Measurements from ENCODE around the gene PAXX. TPM values are rescaled to one million over a fixed set of nuclear protein-coding genes. Genes with fewer than 3 reads are reported as not detected.

Gene PAXX
- total RNA-seq, 2 experiments from 2014 or later = 75.9 to 76.8 TPM

GRCh38 chr9:136981588-136982231 lies 10.5 kb upstream of the PAXX start:
- CTCF ChIA-PET = no interaction called here
- H3K27ac Mint-ChIP-seq = no peak overlapping the region
- H3K36me3 Mint-ChIP-seq (ENCODE audit: low read depth) = no peaks in the 10 kb centered on the region
- H3K4me3 Mint-ChIP-seq = no peak overlapping the region
- H3K9me3 Mint-ChIP-seq = no peaks in the 10 kb centered on the region
- DNase-seq = no peak
- H3K27me3 Mint-ChIP-seq (ENCODE audit: low read depth) = peaks cover 19% of the 10 kb centered on the region
- intact Hi-C loops (cut with micrococcal nuclease) = no loop called here
- H3K4me1 Mint-ChIP-seq (ENCODE audit: low read depth) = peaks cover 2% of the 10 kb centered on the region

- Mint-ChIP-seq H3K4me1 (ENCODE audit: low read depth) (peaks cover 1% of the 10 kb centered on the region), H3K9me3 (no peaks in the 10 kb centered on the region), H3K4me3 (no peak within 1 kb of the TSS), H3K36me3 (ENCODE audit: low read depth) (no peaks in the 10 kb centered on the region), H3K27me3 (ENCODE audit: low read depth) (peaks cover 21% of the 10 kb centered on the region), H3K27ac (no peak within 1 kb of the TSS)
- intact Hi-C loops (cut with micrococcal nuclease) = no loop called here
- no peak for DNase-seq
- CTCF ChIA-PET = no interaction called here
Measured at GRCh38 chr9:136982232-136983051, 9.8 kb upstream of the PAXX start, which contains the start of gene LCNL1. Gene LCNL1 (plus strand): TSS chr9:136982993. CDS start chr9:136983587, 594 bp downstream.

DNA sequence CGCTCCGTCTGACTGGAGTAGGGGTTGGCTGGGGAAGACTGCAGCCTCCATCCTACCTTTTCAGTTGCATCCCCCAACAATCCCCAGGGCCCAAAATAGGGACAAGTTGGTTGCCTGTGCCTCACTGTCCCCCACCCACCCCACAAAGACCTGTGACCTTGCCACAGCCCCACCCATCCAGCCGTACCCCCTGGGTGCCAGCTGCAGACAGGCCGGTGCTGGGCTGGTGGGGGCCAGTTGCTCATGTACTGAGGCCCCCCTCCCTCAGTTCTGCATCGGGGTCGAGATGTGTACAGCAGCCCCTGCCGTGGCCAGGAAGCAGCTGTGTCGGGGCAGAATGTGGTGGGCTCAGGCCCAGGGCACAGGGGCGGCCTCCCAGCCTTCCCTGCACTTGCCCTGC lies 9.1 kb upstream of the PAXX start:
- peaks cover 21% of the 10 kb centered on the region for H3K27me3 Mint-ChIP-seq (ENCODE audit: low read depth)
- H3K4me1 Mint-ChIP-seq (ENCODE audit: low read depth) = no peaks in the 10 kb centered on the region
- no peaks in the 10 kb centered on the region for H3K36me3 Mint-ChIP-seq (ENCODE audit: low read depth)
- CTCF ChIA-PET = no interaction called here
- H3K27ac Mint-ChIP-seq = no peak overlapping the region
- DNase-seq = no peak
- no peak overlapping the region for H3K4me3 Mint-ChIP-seq
- H3K9me3 Mint-ChIP-seq = no peaks in the 10 kb centered on the region
- intact Hi-C loops (cut with micrococcal nuclease) = no loop called here

- intact Hi-C loops (cut with micrococcal nuclease) = no loop called here
- Mint-ChIP-seq H3K36me3 (ENCODE audit: low read depth) (no peaks in the 10 kb centered on the region), H3K9me3 (no peaks in the 10 kb centered on the region), H3K27ac (no peak overlapping the region), H3K4me3 (no peak overlapping the region), H3K27me3 (ENCODE audit: low read depth) (peaks cover 21% of the 10 kb centered on the region), H3K4me1 (ENCODE audit: low read depth) (no peaks in the 10 kb centered on the region)
- CTCF ChIA-PET = no interaction called here
- no peak for DNase-seq
Measured at GRCh38 chr9:136983656-136984314, 8.4 kb upstream of the PAXX start.

- no peaks in the 10 kb centered on the region for H3K9me3 Mint-ChIP-seq
- H3K27ac Mint-ChIP-seq = no peak overlapping the region
- H3K36me3 Mint-ChIP-seq (ENCODE audit: low read depth) = no peaks in the 10 kb centered on the region
- no peak for DNase-seq
- H3K27me3 Mint-ChIP-seq (ENCODE audit: low read depth) = peaks cover 21% of the 10 kb centered on the region
- no peaks in the 10 kb centered on the region for H3K4me1 Mint-ChIP-seq (ENCODE audit: low read depth)
- CTCF ChIA-PET = no interaction called here
- H3K4me3 Mint-ChIP-seq = no peak overlapping the region
- intact Hi-C loops (cut with micrococcal nuclease) = no loop called here
Measured at GRCh38 chr9:136984464-136985026, 7.7 kb upstream of the PAXX start.

DNA sequence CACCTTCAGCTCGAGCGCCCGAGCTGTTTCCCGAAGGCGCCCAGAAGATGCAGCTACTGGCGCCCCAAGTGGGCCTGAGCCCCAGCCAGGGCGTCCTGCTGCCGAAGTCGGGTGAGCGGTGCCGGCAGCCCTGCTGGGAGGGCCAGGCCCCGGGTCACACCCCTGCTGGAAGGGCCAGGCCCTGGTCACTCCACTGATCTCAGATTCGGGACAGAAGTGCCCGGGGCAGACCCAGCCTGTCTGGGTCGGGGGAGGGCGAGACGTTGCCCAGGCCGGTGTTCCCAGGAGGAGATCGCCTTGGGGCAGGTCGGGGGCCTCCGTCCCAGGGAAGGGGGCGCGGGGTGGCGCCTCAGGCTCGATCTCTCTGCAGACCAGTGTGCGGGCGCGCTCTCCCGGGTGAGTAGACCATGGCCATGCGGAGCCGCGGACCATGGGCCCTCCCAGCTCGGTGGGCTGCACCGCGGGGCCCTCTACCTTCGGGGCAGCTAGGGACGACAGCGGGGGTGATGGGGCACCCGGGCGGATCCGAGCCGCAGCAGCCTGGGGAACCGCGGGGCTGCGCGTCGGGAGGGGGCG lies 7.1 kb upstream of the PAXX start:
- CTCF ChIA-PET = no interaction called here
- no peaks in the 10 kb centered on the region for H3K9me3 Mint-ChIP-seq

GRCh38 chr9:136985853-136986252 lies 6.4 kb upstream of the PAXX start:
- H3K4me3 Mint-ChIP-seq = no peak overlapping the region
- H3K36me3 Mint-ChIP-seq (ENCODE audit: low read depth) = no peaks in the 10 kb centered on the region
- no peak for DNase-seq
- H3K4me1 Mint-ChIP-seq (ENCODE audit: low read depth) = no peaks in the 10 kb centered on the region
- H3K27ac Mint-ChIP-seq = no peak overlapping the region
- CTCF ChIA-PET = interaction anchor here (1.5 kb wide), 1 partner anchor 38 kb away, joined by 6 read pairs; no protein-coding TSS in a partner anchor
- H3K9me3 Mint-ChIP-seq = no peaks in the 10 kb centered on the region
- peaks cover 18% of the 10 kb centered on the region for H3K27me3 Mint-ChIP-seq (ENCODE audit: low read depth)
- intact Hi-C loops (cut with micrococcal nuclease) = no loop called here

More for the DNA sequence above, 7.1 kb upstream of the PAXX start:
- intact Hi-C loops (cut with micrococcal nuclease) = no loop called here
- no peak overlapping the region for H3K27ac Mint-ChIP-seq
- peaks cover 21% of the 10 kb centered on the region for H3K27me3 Mint-ChIP-seq (ENCODE audit: low read depth)
- H3K36me3 Mint-ChIP-seq (ENCODE audit: low read depth) = no peaks in the 10 kb centered on the region
- no peaks in the 10 kb centered on the region for H3K4me1 Mint-ChIP-seq (ENCODE audit: low read depth)
- no peak for DNase-seq
- H3K4me3 Mint-ChIP-seq = no peak overlapping the region

DNA sequence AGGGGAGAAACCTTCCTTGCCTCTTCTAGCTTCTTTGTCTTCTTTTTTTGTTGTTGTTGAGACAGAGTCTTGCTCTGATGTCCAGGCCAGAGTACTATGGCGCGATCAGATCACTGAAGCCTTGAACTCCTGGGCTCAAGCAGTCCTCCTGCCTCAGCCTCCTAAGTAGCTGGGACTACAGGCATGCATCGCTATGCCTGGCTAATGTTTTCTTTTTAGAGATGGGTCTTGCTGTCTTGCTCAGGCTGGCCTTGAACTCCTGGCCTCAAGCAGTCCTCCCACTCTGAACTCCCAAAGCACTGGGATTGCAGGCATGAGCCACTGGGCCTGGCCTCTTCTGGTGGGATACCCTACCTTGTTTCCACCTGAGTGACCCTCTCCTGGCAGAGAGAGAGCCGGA lies 3.4 kb upstream of the PAXX start:
- Mint-ChIP-seq H3K27me3 (ENCODE audit: low read depth) (peaks cover 10% of the 10 kb centered on the region), H3K36me3 (ENCODE audit: low read depth) (peaks cover 7% of the 10 kb centered on the region), H3K9me3 (no peaks in the 10 kb centered on the region), H3K4me3 (no peak overlapping the region), H3K4me1 (ENCODE audit: low read depth) (peaks cover 12% of the 10 kb centered on the region), H3K27ac (no peak overlapping the region)
- CTCF ChIA-PET = interaction anchor here (0.6 kb wide), 1 partner anchor 11 kb away, joined by 3 read pairs; no protein-coding TSS in a partner anchor
- intact Hi-C loops (cut with micrococcal nuclease) = no loop called here
- no peak for DNase-seq

DNA sequence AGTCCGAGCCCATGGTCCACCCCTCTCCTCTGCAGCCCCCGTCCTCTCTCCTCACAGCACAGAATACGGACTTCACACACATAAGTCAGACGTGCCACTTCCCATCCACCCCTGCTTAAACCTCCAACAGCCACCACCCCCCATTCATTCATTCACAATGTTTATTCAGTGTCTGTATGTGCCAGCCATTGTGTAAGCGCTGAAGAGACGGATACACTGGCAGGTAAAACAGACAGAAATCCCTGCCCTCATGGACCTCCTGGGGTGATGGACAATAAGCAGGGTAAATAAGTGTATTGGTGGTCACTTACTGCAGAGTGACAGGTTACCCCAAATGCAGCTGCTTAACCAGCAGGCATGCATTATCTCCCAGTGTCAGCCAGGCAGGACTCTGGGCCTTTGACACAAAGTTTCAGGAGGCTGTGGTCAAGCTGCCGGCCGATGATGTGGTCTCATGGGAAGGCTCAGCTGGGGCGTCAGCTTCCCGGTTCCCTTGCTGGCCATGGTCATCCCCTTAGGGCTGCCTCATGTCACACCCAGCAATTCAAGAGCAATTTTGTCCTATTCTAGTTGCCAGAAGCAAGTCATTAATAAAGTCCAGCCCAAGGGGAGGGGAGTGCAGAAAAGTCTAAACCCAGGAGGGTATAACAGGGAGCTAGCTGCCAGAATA lies 1.8 kb upstream of the PAXX start:
- H3K36me3 Mint-ChIP-seq (ENCODE audit: low read depth) = peaks cover 9% of the 10 kb centered on the region
- peaks cover 12% of the 10 kb centered on the region for H3K4me1 Mint-ChIP-seq (ENCODE audit: low read depth)
- intact Hi-C loops (cut with micrococcal nuclease) = loop anchor here (5.0 kb wide), 1 partner anchor 88 kb away; no protein-coding TSS in a partner anchor
- H3K4me3 Mint-ChIP-seq = no peak overlapping the region
- H3K27me3 Mint-ChIP-seq (ENCODE audit: low read depth) = peaks cover 6% of the 10 kb centered on the region
- H3K9me3 Mint-ChIP-seq = no peaks in the 10 kb centered on the region
- no peak for DNase-seq
- H3K27ac Mint-ChIP-seq = no peak overlapping the region
- CTCF ChIA-PET = interaction anchor here (1.7 kb wide), 1 partner anchor 45 kb away, joined by 6 read pairs; no protein-coding TSS in a partner anchor

DNA sequence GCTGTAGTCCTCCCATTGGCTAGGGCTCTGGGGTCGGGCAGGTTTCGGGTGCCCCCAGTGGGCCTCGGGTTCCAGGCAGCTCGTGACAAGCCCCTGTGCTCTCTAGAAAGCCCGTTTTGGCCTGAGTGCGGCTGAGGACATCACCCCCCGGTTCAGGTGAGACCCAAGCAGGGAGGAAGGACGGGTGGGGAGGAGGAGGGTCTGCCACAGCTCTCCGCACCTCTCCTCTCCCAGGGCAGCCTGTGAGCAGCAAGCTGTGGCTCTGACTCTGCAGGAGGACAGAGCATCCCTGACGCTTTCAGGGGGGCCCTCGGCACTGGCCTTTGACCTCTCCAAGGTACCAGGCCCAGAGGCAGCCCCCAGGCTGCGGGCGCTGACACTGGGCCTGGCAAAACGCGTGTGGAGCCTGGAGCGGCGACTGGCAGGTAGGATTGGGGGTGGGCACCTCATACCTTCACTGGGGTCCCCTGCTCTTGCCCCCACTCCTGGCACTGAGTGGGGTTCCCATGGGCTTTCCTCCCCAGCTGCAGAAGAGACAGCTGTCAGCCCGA lies 672 bp downstream of the PAXX start:
- H3K4me3 Mint-ChIP-seq = peak overlapping the region; percentile 83
- intact Hi-C loops (cut with micrococcal nuclease) = loop anchor here (1.0 to 5.0 kb wide), 6 partner anchors 43 to 202 kb away; partner anchors contain the start of genes AJM1, RABL6, TMEM141 and TRAF2
- no peaks in the 10 kb centered on the region for H3K9me3 Mint-ChIP-seq
- H3K27ac Mint-ChIP-seq = peak overlapping the region; percentile 81
- H3K27me3 Mint-ChIP-seq (ENCODE audit: low read depth) = peaks cover 6% of the 10 kb centered on the region
- CTCF ChIA-PET = interaction anchor here (0.9 to 2.8 kb wide), 5 partner anchors 10 to 215 kb away, joined by 3 to 13 read pairs (median 3); partner anchors contain the start of gene ABCA2
- peaks cover 9% of the 10 kb centered on the region for H3K36me3 Mint-ChIP-seq (ENCODE audit: low read depth)
- DNase-seq = no peak
- H3K4me1 Mint-ChIP-seq (ENCODE audit: low read depth) = peaks cover 20% of the 10 kb centered on the region

DNA sequence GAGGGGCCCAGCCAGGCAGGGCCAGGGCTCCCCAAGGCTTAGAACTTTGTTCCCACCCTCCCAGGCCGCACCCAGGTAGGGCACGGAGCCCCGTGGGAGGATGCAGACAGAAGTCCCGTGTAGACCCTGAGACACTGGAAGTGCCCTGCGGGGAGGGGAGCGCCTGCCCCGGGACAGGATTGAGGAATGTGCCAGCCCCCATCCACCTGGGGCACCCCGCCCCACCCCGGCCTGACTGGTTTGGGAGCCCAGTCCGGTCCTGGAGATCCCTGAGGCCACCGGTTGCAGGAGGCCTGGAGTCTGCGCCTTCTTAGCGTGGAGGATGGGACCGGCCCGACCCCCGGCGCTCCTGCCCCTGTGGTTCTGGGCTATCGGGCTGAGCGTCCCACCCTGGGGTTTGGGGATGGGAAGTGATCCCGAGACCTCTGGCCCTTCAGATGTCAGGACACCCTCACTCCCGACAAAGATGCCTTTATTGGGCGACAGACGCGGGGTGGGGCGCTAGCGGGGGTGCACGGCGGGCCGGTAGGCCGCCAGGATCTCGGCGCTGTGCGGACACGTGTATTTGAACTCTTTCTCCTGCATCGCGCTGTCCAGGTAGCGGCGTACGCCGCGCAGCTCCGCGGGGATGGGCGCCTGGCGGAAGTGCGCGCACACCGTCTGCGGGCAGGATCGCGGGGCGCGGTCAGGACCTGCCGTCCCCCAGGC lies 2.1 kb downstream of the PAXX start:
- intact Hi-C loops (cut with micrococcal nuclease) = loop anchor here (5.0 kb wide), 1 partner anchor 92 kb away; no protein-coding TSS in a partner anchor
- H3K4me1 Mint-ChIP-seq (ENCODE audit: low read depth) = peaks cover 21% of the 10 kb centered on the region
- H3K9me3 Mint-ChIP-seq = no peaks in the 10 kb centered on the region
- CTCF ChIA-PET = interaction anchor here (0.7 to 2.8 kb wide), 3 partner anchors 35 to 52 kb away, joined by 3 to 13 read pairs (median 3); partner anchors contain the start of genes ABCA2 and C8G
- peaks cover 13% of the 10 kb centered on the region for H3K27me3 Mint-ChIP-seq (ENCODE audit: low read depth)
- no peak overlapping the region for H3K27ac Mint-ChIP-seq
- DNase-seq = no peak
- peaks cover 9% of the 10 kb centered on the region for H3K36me3 Mint-ChIP-seq (ENCODE audit: low read depth)
- peak overlapping the region; percentile 83 for H3K4me3 Mint-ChIP-seq

All from activated naive CD4-positive, alpha-beta T cell treated with anti-CD3 and anti-CD28 coated beads for 36 hours (primary cell).